ENCODE results near the gene ALG14. TPM values are rescaled to one million over a fixed set of nuclear protein-coding genes. Genes with fewer than 3 reads are reported as not detected.

ALG14 gene
- total RNA-seq, 1 donor from 2014 or later = 5.5 TPM

DNA sequence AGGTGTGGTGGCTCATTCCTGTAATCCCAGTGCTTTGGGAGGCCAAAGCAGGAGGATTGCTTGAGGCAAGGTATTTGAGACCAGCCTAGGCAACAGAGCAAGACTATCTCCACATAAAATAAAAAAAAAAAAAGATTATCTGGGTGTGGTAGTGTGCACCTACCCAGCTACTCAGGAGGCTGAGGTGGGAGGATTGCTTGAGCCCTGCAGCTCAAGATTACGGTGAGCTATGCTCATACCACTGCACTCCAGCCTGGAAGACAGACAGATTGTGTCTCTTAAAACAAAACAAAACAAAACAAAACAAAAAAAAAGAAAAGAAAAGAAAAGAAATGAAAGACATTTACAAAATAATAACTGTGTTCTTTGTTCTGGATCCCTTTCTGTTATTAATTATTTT lies 38.3 kb upstream of the ALG14 start:
- TF ChIP-seq, protein P1, sequence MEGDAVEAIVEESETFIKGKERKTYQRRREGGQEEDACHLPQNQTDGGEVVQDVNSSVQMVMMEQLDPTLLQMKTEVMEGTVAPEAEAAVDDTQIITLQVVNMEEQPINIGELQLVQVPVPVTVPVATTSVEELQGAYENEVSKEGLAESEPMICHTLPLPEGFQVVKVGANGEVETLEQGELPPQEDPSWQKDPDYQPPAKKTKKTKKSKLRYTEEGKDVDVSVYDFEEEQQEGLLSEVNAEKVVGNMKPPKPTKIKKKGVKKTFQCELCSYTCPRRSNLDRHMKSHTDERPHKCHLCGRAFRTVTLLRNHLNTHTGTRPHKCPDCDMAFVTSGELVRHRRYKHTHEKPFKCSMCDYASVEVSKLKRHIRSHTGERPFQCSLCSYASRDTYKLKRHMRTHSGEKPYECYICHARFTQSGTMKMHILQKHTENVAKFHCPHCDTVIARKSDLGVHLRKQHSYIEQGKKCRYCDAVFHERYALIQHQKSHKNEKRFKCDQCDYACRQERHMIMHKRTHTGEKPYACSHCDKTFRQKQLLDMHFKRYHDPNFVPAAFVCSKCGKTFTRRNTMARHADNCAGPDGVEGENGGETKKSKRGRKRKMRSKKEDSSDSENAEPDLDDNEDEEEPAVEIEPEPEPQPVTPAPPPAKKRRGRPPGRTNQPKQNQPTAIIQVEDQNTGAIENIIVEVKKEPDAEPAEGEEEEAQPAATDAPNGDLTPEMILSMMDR (IDR thresholded peaks at IDR 0.05) = no peak
- Mint-ChIP-seq H3K36me3 (ENCODE audit: unreplicated experiment) (no peaks in the 10 kb centered on the region), H3K4me1 (ENCODE audit: unreplicated experiment) (no peaks in the 10 kb centered on the region), H3K27me3 (ENCODE audit: unreplicated experiment) (peaks cover 35% of the 10 kb centered on the region), H3K4me3 (ENCODE audit: unreplicated experiment) (no peak overlapping the region), H3K27ac (ENCODE audit: unreplicated experiment) (no peak overlapping the region), H3K9me3 (ENCODE audit: unreplicated experiment) (no peaks in the 10 kb centered on the region)
- no peak for DNase-seq (ENCODE audit: extremely low spot score, unreplicated experiment)

DNA sequence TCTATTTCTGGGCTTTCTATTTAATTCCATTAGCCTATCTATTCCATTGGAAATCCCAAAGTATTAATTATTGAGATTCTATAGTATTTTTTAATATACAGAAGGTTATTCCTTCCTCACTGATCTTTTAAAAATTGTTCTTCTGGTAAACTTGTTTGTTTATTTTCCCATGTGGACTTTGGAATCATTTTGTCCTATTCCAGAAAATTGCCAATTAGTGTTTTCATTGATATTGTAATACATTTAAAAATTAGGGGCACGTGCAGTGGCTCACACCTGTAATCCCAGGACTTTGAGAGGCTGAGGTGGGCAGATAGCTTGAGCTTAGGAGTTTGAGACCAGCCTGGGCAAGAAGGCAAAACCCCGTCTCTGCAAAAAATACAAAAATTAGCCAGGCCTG lies 36.0 kb upstream of the ALG14 start:
- Mint-ChIP-seq H3K4me3 (ENCODE audit: unreplicated experiment) (no peak overlapping the region), H3K4me1 (ENCODE audit: unreplicated experiment) (no peaks in the 10 kb centered on the region), H3K9me3 (ENCODE audit: unreplicated experiment) (no peaks in the 10 kb centered on the region), H3K36me3 (ENCODE audit: unreplicated experiment) (no peaks in the 10 kb centered on the region), H3K27me3 (ENCODE audit: unreplicated experiment) (peaks cover 30% of the 10 kb centered on the region), H3K27ac (ENCODE audit: unreplicated experiment) (no peak overlapping the region)
- TF ChIP-seq, protein P1 (IDR thresholded peaks at IDR 0.05) = no peak
- no peak for DNase-seq (ENCODE audit: extremely low spot score, unreplicated experiment)

DNA sequence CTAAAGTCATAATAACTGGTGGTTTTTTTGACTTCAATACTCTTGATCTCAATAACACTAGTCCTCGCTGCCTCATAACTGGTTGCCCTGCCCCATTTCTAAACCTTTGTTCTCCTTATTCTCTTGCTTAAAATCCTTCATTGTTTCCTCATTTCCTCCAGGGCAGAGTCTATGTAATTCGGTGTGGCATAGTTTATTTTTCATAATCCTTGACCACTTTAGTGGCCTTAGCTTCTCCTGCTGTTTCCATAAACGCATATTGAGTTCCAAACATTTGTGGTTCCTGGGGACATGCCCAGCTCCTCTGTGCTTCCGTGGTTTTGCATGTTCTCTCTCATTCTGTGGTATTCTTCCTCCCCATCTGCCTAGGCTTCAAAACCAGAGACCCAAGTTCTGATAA lies 25.4 kb upstream of the ALG14 start:
- H3K27ac Mint-ChIP-seq (ENCODE audit: unreplicated experiment) = no peak overlapping the region
- H3K4me3 Mint-ChIP-seq (ENCODE audit: unreplicated experiment) = no peak overlapping the region
- no peak for DNase-seq (ENCODE audit: extremely low spot score, unreplicated experiment)
- no peaks in the 10 kb centered on the region for H3K9me3 Mint-ChIP-seq (ENCODE audit: unreplicated experiment)
- TF ChIP-seq, protein P1 (IDR thresholded peaks at IDR 0.05) = no peak
- H3K36me3 Mint-ChIP-seq (ENCODE audit: unreplicated experiment) = no peaks in the 10 kb centered on the region
- H3K4me1 Mint-ChIP-seq (ENCODE audit: unreplicated experiment) = peaks cover 3% of the 10 kb centered on the region
- H3K27me3 Mint-ChIP-seq (ENCODE audit: unreplicated experiment) = peaks cover 5% of the 10 kb centered on the region

DNA sequence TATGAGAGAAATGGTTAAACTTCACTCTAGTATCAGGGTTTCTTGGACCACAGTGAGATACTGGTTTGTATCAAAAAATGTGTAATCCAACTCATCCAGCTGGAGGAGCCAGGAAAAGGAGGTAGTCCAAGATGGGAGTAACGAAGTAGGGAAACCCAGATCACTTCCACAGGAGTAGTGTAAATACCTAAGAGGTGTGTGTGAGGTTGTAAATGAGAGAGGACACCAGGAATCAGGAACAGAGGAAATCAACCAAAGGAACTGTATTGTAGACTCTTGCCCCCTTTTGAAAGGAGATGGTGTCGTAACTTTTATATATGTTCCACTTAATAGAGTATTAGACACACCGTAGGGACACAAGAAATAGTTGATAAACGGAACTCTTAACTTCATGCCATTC lies 24.7 kb upstream of the ALG14 start:
- no peaks in the 10 kb centered on the region for H3K9me3 Mint-ChIP-seq (ENCODE audit: unreplicated experiment)
- H3K27me3 Mint-ChIP-seq (ENCODE audit: unreplicated experiment) = peaks cover 3% of the 10 kb centered on the region
- no peak overlapping the region for H3K4me3 Mint-ChIP-seq (ENCODE audit: unreplicated experiment)
- no peaks in the 10 kb centered on the region for H3K36me3 Mint-ChIP-seq (ENCODE audit: unreplicated experiment)
- DNase-seq (ENCODE audit: extremely low spot score, unreplicated experiment) = no peak
- H3K4me1 Mint-ChIP-seq (ENCODE audit: unreplicated experiment) = peaks cover 3% of the 10 kb centered on the region
- H3K27ac Mint-ChIP-seq (ENCODE audit: unreplicated experiment) = no peak overlapping the region
- TF ChIP-seq, protein P1 (IDR thresholded peaks at IDR 0.05) = no peak

DNA sequence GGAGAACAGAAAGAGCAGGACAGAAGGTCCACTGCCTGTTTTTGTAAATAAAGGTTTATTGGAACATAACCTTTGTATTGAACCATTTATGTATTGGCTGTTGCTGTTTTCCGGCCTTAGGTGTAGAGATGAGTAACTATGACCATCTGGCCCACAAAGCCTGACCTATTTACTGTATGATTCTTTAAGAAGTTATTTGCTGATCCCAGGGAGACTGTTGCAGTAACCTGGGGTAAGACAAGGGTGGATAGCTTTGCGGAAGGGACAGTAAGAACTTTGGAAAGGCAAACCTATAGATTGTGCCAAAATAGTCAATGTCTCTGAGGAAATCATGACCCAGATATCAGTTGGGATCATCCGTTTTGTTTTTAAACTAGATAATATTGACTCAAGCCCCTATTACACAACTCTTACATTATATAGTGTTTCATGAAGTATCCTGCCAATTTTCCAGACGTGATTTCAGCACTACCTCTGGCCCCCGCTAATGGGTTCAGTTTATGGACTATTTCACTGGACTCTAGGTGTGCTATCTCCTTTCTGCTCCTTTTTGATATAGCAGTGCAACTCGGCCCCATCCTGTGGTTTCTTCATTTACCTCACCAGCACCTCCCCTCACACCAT lies 23.6 kb upstream of the ALG14 start:
- peaks cover 3% of the 10 kb centered on the region for H3K27me3 Mint-ChIP-seq (ENCODE audit: unreplicated experiment)
- no peaks in the 10 kb centered on the region for H3K36me3 Mint-ChIP-seq (ENCODE audit: unreplicated experiment)
- no peak overlapping the region for H3K27ac Mint-ChIP-seq (ENCODE audit: unreplicated experiment)
- DNase-seq (ENCODE audit: extremely low spot score, unreplicated experiment) = no peak
- H3K4me1 Mint-ChIP-seq (ENCODE audit: unreplicated experiment) = peaks cover 3% of the 10 kb centered on the region
- H3K9me3 Mint-ChIP-seq (ENCODE audit: unreplicated experiment) = no peaks in the 10 kb centered on the region
- H3K4me3 Mint-ChIP-seq (ENCODE audit: unreplicated experiment) = no peak overlapping the region
- TF ChIP-seq, protein P1 (IDR thresholded peaks at IDR 0.05) = no peak
